ENCODE data around the gene GSE1. TPM values are rescaled to one million over a fixed set of nuclear protein-coding genes. Genes with fewer than 3 reads are reported as not detected.

GSE1 gene
- polyA plus RNA-seq, 3 donors: 62.2 to 81.9 (median 73.5) TPM

DNA sequence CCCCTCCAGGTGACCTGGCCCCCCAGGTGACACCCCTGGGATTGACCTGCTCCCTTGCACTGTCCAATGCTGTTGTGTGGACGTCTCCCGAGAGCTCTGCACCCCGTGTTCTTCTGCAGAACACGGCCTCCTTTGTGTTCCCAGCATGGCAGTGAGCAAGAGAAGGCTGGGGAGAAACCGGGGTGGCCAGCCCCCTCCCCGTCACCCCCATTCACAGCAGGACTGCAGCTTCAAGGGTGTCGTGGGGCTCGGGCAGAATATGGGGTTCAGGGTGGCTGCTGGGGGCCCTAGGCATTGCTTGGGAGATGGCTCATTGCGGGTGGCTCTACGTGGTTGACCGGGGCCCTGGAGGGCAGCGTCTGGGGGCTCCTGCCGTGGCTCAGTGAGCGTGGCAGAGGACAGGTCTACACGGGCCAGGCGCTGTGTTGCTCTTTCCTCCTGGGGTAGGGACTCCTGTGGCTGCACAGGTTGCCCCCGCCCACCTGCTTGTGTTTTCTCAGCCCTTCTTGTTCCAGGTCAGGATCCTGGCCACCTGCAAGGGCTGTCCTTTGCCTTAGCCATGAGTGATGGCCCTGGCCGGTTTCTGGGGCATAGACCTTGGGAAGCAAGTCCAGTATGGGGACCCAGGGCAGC lies 12.5 kb downstream of the GSE1 start:
- no peak for DNase-seq (ENCODE audit: extremely low read depth in 1 of 11, low read depth in 9 of 11, low spot score in 4 of 11)

DNA sequence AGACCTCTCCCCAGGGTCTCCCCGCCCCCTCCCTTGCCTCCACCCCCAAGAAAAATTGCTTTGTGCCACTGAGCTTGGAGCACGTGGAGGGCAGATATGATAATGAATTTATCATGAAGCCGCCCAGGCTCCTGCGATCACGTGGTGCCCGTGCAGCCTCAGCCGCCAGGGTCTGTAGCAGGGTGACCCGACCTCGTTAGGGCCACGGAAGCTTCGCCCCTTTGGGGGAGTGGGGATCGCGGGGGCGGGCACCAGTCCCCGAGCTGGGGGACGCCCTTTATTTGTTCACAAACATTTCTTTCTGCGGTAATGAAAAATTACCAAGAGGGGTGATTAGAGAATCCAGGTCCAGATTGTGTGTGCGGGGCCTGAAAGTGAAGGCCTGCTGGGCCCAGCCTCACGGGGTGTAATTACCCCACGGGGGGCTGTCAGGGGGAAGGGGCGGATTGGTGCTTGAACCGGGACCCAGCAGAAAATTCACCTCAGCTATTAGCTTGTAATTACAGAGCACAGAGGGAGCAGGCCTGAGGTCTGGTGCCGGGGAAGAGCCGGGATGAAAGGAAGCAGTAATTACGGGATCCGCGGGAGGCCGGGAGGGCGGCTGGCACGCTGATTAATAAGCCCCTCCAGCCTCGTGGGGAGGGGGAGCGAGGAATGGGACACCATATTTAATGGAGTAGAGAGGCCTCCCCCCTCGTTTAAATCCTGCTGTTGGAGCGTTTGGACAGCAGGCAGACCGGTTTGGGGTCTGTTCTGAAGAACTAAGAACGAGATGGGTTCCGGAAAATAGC lies 13.3 kb downstream of the GSE1 start:
- DNase-seq (ENCODE audit: extremely low read depth in 1 of 11, low read depth in 9 of 11, low spot score in 4 of 11): no peak

DNA sequence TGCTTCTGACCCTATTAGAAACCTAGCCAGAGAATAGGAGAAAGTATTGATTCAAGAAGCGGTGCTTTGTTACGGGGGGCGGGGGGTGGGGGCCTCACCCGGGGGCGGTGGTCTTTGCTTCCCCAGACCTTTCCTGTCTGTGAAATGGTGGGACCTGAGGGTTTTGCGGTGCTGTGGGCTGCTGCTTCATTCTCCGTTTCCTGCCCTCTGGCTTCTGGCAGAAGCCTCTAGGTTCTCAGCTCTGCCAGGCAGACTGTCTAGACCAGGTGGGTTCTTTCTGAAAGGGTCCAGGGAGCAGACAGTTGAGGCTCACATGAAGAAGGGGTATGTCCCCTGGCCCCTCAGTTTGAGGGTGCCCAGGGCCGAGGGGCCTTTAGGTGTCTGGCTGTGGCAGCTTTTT lies 14.0 kb downstream of the GSE1 start:
- DNase-seq (ENCODE audit: extremely low read depth in 1 of 11, low read depth in 9 of 11, low spot score in 4 of 11): no peak

DNA sequence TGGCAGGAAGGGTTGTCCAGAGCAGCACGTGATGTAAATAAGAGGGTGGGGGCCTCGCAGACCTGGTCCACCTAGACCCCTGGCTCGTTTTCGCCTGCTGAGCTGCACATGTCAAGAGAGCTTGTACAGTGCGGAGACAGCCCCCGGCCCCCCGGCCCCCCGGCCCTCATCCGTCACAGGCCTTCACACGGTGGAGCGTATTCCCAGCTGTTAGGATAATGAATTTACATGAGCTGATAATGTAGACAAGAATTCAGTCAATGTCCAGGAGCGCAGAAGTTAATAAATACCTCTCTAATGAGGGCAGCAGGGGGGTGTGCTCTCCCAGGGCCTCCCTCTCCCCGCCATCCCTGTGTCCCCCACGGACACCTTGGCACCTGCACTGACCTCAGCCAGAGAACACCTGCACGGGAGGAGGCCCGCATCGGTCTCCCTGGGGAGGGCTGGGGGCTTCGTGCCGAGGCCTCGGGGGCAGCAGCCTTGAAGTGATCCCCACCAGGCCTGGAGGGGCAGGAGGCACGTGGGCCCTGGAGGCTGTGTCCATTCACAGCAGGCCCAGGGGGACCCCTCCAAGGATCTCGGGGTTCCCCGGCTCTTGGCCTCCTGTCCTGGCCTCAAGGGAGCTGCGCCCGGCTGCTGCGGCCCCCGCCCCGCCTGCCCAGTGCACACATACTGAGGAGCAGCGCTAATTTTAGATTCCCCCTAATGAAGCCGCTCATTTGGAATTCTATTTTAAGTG lies 14.6 kb downstream of the GSE1 start:
- DNase-seq (ENCODE audit: extremely low read depth in 1 of 11, low read depth in 9 of 11, low spot score in 4 of 11): no peak

DNA sequence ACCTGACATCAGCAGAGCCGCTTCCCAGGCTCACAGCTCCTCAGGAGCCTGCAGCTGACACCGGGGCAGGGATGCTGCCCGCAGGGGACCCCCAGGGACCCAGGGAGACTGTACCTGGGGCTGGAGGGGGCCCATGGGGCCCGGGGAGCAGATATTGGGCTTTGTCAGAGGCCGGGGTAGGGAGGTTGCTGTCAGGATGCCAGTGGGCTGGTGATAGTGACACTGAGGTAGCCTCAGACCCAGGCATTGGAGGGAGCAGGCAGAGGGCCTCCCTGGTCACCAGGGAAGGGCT lies 15.1 kb downstream of the GSE1 start:
- no peak for DNase-seq (ENCODE audit: extremely low read depth in 1 of 11, low read depth in 9 of 11, low spot score in 4 of 11)

DNA sequence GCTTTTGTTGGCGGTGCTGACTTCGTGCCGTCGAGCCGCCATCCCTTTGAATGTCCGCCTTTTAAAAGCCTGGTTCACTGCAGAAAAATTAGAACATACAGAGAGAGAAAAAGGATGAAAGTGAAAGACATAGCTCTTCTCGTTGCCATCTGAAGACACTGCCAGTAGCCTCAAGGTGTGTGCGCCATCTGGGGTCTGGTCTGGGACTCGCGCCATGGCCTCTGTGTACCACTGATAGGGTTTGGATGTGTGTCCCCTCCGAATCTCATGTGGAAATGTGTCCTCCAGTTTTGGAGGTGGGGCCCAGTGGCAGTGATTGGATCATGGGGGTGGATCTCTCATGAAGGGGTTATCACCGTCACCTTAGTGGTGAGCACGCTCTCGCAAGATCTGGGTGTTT lies 15.5 kb downstream of the GSE1 start:
- no peak for DNase-seq (ENCODE audit: extremely low read depth in 1 of 11, low read depth in 9 of 11, low spot score in 4 of 11)

DNA sequence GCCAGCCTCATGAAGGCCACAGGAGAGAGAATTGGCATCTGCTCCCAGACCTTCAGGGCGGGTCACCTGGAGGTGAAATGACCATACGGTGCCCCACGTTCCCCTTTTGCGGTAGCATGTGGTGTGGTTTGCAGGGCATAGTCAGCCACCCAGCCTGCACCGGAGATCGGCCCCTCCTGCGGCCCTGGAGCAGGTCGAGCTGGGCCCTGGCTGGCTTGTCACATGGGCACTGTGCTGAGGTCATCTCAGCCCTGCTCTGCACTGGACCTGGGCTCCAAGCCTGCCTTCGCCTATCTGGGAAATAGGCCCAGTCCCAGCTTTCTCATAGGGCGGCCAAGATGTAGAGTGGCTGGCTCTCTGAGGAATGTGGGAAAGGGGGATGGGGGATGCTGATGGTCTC lies 16.2 kb downstream of the GSE1 start:
- DNase-seq (ENCODE audit: extremely low read depth in 1 of 11, low read depth in 9 of 11, low spot score in 4 of 11): no peak

DNA sequence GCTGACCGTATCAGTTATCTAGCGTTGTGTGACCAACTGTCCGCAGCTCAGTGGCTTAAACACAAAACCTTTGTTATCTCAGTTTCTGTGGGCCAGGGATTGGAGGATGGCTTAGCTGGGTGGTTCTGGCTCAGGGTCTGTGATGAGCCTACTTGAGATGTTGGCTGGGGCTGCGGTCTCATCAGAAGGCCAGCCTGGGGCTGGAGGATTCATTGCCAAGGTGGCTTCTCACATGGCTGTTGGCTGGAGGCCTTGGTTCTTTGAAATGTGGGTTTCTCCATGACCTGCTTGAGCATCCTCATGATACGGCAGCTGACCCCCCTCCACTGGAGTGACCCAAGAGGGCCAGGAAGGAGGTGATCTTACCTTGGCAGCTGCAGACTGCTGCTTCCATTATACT lies 16.7 kb downstream of the GSE1 start:
- no peak for DNase-seq (ENCODE audit: extremely low read depth in 1 of 11, low read depth in 9 of 11, low spot score in 4 of 11)

DNA sequence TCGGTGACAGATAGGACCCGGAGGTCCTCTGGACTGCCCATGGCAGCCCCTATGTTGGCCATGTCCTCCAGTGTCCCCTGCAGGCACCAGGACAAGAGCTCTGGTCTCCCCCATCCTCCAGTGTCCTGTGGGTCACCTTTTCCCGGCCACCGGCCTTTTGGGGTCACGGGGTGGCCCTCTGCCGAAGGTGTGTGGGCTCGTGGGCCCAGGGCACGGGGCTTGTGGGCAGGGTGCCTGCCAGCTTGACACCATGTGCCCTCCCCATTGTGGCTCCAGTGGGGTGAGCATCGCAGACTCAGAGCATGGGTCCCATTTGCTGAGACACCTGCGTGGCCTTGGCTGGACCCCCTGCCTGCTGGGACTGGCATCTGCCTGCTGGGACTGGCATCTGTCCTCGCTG lies 18.1 kb downstream of the GSE1 start:
- DNase-seq (ENCODE audit: extremely low read depth in 1 of 11, low read depth in 9 of 11, low spot score in 4 of 11): no peak

DNA sequence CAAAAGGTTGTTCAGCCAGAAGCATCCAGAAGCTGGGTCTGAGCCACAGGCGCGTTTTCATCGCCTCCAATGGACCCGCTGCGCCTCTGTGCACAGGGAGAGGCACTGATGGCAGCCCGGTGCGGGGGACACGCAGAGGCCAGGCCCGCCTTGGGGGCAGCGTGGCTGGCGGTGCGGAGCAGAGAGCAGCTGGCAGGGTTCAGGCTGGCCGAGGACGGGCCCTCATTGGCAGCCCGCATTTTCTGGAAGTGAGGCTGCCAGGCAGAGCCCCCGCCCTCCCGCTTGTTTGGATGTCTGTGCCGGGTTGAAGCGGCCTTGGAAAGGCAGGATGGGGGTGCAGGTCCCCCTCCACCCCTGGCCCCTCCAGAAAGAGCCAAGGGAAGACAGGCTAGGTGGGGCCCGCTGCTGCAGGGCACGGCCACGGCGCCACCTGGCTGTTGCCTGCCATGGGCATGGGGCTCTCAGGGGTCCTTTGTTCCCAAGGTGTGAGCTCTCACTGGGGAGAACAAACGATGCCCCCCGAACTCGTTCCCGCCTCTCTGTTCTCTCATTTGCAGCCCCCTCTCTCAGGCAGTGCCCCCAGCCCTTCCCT lies 18.8 kb downstream of the GSE1 start:
- no peak for DNase-seq (ENCODE audit: extremely low read depth in 1 of 11, low read depth in 9 of 11, low spot score in 4 of 11)

DNA sequence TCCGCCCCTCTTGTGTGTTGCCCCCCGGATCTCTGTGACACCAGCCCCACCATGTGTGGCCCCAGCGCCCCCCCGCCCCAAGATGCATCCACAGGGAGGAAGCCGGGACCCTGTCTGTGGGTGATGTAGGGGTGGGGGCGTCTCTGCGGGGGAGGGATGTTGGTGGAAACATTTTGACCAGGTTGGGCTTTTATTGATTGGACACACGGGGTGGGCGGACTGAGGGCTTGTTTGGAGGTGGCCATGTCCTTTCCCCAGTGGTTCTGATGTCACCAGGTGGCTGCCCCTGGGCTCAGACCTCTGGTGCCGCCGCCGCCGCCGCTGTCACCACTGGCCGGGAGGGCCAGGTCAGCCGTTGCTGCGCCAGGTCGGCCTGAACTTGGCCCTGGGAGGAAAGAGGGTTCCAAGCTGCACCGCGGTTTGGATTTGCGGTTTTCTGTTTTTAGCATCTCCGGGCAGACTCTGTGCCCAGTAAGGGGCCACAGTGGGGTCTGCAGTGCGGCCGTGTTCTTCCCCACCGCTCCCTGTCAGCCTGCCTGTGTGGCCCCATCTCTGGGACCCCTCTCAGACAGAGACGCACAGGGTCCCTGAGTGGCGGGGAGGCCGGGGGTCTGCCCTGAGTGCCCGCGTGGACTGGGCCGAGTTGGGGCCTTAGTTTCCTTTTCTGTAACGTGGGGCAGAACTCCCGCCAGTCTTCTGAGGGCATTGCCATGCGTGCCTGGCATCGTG lies 19.8 kb downstream of the GSE1 start:
- no peak for DNase-seq (ENCODE audit: extremely low read depth in 1 of 11, low read depth in 9 of 11, low spot score in 4 of 11)

DNA sequence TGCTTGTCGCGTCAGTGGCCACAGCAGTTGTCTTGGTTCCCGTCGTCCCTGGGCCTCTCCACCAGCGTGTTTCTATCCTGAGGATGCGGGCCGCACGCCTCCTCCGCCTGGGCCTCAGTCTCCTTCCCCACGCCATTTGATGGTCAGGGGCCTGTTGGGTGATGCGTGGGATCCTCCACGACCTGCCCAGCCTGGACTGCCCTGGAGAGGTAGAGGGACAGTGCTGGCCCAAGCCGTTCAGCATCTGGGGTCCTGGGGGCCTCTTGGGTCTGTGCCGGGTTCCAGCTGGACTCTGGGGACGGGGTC lies 20.3 kb downstream of the GSE1 start:
- DNase-seq (ENCODE audit: extremely low read depth in 1 of 11, low read depth in 9 of 11, low spot score in 4 of 11): no peak

DNA sequence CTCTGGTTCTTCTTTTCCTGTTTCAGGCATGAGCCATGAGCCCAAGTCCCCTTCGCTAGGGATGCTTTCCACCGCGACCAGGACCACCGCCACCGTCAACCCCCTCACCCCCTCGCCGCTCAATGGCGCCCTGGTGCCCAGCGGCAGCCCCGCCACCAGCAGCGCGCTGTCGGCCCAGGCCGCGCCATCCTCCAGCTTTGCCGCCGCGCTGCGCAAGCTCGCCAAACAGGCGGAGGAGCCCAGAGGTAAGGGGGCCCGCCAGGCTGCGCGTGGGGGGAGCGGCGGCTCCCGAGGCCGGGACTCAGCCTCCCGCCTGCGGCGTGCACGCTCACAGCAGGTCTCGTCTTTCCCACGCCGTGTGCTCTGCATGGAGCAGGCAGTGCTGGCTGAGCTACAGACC lies 20.8 kb downstream of the GSE1 start:
- DNase-seq (ENCODE audit: extremely low read depth in 1 of 11, low read depth in 9 of 11, low spot score in 4 of 11): no peak

DNA sequence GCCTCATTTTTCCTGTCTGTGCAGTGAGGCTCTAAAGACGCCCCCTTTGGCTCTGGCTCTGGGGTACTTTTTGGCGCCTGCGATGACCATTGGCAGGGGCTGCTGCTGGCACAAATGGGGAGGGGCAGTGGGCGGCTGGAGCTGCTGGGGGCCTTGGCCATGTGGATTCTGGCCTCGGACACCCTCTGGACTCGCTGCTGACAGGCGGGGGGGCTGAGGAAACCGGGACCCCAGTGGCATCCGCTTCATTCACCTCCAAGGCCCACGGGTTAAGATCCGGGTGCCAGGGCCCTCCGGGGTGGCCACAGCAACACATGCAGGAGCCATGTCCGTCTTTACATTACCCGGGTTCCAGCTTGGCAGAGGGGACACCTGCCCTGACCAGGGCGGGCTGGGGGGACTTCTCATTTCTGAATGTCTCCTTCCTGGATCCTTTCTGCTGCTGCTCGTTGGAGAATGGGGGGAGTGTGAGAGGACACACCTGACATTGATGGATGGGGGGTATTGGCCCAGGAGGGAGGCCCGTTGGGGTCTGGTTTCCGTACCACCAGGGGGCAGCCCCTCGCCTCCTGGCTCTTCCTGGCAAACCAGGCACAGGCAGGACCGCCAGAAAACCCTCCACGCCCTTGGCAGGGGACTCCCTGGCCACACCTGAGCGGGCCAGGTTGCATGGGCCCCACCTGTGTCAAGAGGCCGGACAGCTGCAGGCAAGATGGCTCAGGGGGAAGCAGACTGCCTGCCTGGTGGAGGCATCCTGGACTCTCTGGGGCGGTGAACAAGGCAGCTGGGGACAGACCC lies 21.8 kb downstream of the GSE1 start:
- no peak for DNase-seq (ENCODE audit: extremely low read depth in 1 of 11, low read depth in 9 of 11, low spot score in 4 of 11)

DNA sequence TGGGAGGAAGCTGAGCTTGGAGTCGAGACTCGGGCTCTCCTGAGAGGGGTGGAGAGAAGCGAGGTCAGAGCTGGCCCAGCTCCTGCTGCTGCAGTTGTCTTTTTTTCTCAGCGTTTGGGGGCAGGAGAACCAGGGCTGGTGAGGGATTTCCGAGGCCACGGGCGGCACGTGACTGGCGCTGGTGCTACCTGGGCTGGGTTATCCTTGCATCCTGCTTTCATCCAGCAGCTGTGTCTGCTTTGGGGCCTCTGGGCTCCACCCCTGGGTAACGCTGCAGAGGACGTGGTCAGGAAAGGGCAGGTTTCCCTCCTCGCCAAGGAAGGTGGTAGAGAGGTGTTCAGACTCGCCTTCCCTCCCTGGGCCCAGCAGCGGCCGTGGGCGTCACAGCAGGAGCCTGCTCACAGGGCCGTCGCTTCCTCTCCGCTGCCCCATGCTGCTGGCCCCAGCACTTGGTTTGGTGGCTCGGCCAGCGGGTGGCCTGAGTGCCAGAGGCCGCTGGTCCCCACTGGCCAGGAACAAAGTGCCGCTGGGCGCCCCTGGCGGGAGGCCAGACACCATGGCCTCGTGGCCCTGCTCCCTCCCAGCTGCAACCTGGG lies 22.5 kb downstream of the GSE1 start:
- no peak for DNase-seq (ENCODE audit: extremely low read depth in 1 of 11, low read depth in 9 of 11, low spot score in 4 of 11)

DNA sequence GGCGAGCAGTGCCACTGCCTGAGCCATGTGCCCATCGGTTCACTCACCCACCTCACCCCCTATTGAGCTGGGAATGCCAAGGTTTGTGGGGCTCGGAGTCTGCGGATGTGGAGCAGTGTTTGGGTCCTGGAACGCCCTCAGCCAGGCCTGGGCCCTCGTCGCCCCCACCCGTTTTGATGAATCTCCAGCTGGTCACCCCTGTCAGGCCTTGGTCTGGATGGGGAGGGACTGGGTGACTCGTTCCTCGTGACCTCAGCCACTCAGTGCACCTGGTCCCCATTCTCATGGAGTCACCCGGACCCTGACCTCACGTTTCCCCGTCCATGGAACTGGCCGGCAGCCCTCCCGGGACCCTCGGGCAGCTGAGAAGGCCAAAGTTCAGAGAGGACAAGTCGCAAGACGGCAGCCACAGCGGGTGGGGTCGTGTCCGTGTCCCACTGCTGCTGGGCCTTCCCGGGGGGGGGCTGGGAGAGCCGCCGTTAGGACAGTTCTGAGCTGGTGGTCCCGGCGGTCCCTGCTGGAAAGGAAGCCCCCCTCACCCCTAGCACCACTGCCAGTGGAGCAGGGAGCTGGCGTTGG lies 23.2 kb downstream of the GSE1 start:
- no peak for DNase-seq (ENCODE audit: extremely low read depth in 1 of 11, low read depth in 9 of 11, low spot score in 4 of 11)

DNA sequence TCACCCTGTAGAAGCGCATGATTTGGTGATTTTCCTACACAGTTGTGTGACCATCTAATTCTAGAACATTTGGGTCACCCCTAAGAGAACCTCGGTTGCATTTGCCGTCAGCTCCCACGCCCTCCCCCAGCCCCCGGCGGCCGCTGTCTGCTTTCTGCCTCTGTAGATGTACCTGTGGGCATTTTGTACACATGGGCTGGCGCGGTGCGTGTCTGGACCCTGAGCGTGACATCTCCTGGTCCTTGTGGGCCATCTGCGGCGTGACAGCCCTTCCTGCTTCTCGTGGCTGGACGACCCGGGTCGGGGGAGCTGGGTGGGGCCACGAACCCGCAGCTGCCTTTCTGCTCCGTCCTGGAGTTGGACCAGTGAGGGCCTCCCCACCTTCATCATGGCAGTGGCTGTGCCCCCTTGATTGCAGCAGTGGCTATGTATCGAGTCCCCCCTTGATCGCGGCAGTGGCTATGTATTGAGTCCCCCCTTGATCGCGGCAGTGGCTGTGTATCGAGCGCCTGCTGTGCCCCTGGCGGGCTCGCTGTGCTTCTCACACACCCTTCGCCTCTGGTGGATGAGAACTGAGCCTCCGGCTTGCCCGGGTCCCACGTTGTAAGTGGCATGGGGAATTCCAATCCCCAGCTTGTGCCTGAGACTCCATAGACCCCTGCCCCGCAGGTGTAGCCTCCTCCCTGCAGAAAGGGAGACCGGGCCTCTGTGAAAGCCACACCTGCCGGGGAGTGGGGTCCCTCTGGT lies 24.1 kb downstream of the GSE1 start:
- no peak for DNase-seq (ENCODE audit: extremely low read depth in 1 of 11, low read depth in 9 of 11, low spot score in 4 of 11)
